HG02973 (cell line): ENCODE measurements around the gene COL21A1.
"Not testable (repeated sequence)": the region's sequence is repeated elsewhere in the genome, so short reads cannot be mapped to it uniquely, and the experiment has no call there.

Experiments
- ATAC-seq: cut with Tn5 transposase; IDR thresholded peaks from one replicate; pipeline ENCODE4 v1.9.1; 2021; ENCODE audit warnings: moderate library complexity; ENCODE audit not compliant: unreplicated experiment

COL21A1 gene

DNA sequence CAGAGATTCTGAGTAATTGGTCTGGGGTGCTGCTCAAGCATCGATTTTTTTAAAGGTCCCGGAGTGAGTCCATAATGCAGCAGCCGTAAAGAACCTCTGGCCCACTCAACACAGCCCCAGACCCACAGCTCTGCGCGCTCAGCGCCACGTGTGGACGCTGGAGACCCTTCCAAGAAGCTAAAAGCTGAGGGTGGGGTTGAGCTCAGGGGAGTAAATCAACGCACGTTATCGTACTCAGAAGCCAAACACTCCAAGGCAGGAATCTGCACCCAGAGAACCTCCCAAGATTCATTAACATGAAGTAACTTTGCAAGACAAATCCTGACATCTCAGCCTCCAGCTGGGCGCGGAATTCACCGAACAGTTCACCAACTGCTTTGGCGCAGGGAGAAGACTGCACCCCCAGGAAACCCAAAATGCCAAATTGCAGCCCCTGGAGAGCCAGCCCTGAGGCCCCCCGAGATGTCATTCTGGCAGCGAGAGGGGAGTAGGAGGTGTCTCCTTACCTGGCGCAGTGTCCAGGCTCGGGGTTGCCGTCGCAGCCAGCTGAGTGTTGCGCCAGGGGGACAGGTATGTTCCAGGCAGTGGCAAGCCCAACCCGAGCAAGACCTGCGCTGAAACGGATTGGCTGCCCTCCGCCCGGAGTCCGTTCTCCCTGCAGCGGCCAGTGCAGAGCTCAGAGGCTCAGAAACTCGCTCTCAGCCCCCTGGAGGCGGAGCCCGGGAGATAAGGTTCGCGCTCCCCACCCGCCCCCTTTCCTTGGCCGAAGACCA is at the start of gene COL21A1:
TSS of gene COL21A1 (minus strand) at position 700 of the 773 bp plus-strand sequence. CDS start 64,962 bp downstream, outside the sequence.
- ATAC-seq, result no peak

DNA sequence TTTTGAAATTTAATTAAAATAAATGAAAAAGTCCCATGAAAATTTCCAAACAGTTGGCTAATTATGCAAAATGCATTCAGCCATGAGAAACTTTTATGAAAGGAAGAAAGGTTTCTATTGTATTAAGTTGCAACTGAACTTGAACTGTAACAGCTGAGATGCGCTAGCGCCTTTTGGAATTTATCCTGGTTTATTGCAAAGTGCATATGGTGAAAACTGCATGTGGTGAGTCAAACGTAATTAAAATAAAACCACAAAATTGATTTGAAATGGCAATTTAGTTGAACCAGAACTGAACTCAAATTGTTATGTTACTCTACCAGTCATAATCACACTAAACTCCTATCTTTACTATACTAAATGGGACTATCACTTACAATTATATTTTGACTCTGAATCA is 46.4 kb upstream of the COL21A1 start:
- ATAC-seq, result no peak

DNA sequence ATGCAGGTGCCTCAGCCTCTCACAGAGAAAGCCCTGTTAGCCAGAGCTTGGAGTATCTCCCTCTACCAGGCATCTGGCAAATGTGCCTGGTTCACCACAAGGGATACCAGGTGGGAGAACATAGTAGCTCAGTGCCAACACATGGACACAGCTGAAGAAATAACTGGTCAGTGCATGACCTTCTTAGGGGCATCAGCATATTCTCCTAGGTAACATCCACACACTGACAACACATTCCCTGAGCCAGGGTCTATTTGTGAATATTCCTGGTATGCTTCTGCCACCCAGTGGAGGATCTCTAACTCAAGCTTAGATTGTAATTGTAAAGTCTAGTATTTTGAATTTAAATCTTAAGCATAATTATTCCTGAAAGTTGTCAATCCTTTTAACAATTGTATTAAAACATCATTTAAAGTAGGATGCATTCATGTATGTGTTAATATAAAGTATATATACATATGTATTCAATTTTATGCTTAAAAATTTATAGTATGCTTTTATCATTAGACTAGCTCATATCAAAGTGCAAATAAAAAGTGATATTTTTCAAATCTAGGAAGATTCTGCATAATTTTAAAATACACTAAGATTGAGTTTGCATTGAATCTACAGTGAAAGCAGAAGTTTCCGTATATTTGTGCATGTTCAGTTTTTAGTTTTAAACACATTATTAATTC is 45.3 kb upstream of the COL21A1 start:
- ATAC-seq, result no peak

DNA sequence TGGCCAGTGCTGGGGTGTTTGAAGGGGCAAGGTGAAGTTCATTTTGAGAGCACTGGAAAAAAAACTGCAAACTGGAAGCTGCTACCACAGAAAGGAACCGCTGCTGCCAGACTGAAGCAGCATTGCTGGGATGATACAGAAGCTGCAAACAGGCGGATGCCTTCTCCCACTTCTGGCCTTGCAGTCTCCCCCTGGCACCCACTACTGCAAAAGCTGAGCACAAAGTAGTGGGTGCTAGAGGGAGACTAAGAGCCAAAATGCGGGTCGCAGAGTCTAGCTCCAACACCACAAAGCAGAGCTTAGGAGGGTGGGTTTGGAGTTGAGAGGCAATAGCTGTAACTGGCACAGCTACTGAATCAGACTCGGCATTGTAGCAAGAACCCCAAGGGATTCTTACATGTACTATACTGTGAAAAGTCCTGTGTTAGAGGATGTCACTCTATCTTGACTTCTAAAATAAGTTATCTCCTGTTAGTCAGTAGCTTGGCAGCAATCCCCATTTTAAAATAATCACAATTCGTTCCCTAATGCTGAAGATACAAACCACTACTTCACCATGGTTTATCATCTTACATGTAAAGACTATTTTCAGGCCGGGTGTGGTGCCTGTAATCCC is 44.0 kb upstream of the COL21A1 start:
- no peak for ATAC-seq

DNA sequence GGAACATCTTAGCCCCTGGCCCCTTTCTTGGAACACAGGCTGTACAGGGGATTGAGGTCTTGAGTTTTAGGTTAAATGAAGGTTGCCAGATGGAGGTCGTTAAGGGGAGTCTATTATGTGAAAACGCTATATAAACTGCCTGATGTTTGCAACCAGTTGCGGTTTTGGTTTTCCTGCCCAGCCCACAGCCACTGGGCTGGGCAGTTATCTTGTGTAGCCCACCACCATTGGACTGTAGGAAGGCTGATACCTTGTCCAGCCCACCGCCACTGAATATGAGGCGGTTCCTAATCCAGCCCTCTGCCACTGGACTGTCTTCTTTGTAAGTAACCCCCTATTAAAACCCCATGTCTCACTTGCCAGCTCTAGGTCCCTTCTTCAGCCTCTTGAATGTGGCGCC is 42.3 kb upstream of the COL21A1 start:
- ATAC-seq, result no peak

DNA sequence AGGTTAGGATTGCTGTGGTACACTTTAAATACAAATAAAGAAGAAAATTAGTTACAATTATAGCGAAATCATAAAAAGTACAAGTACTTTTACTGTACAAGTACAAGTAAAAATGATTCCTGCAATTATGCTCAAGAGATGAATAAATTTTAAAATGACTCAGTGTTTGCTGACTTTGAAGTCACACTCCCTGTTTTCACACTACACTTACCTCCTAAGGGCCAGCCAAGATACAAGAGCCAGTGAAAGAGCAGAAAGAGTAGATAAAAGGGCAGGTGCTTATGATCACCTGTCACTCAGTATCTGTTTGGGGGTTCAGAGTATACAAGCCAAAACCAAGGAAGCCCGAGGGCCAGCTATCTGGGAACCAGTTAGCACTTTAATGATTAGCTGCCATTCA is 41.0 kb upstream of the COL21A1 start:
- no peak for ATAC-seq

DNA sequence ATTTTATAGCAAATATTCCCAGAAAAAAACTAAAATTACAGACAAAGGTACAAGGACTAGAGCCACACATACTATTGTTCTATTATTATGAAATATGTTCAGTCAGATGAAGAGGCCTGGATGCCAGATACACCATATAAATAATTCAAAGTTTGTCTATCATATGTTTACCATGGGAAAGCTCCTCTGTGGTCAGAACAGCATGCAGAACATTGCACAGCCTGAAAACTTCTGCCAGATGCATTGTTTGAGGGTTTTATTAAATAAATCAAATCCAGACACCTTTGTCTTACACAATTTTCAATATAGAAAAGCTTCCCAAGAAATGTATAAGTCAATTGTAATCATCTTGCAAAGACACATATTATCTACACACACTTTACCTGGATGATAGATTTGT is 35.0 kb upstream of the COL21A1 start:
- ATAC-seq, result no peak

DNA sequence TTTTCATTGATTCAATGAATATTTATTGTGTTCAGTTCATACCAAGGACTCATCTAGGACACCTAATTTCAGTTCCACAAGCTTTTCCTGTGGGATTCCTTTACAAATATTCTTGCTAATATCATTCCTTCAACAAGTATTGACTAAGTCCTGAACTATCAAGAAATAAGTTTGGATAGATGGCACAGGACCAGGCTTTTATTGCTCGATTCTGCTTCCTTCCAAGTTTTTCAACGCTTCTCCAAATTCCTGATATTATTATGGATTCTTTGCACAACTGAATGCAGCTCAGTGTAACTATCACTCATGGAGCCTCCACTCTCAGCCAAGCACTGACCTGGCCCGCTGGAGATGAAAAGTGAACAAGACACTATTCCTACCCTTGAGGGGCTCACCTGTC is 32.7 kb upstream of the COL21A1 start:
- ATAC-seq, result no peak

DNA sequence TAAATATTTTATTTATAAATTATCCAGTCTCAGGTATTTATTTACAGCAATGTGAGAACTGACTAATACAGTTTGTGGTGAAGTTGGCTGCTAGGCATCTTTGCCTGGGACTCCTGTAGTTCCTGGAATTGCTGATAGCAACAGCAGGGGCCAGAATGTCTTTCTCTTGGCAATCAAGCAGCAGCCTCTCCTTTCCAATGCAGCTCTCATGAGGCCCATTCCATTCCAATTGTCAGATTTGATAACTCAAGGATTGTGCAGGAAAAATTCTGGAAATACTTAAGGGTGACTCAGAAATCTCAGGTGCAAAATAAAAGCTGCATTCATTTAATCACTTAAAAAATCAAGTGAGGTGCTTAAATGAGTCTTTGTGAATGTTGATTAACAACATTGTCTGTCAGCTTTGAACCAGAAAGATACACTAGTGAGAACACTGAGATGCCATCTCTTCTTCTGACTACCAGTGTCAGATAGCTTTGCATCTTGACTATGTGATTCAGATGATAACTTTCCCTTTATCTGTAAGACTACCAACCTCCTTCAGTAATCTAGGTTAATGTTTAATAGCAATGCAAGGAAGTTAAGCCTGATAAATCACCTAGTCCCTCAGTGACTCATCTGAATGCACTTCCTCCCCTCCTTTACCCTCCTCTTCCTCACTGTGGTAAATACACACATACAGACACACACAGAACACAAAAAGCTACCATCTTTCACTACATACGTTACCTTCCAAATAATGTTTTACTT is 32.1 kb upstream of the COL21A1 start:
- ATAC-seq, result no peak

DNA sequence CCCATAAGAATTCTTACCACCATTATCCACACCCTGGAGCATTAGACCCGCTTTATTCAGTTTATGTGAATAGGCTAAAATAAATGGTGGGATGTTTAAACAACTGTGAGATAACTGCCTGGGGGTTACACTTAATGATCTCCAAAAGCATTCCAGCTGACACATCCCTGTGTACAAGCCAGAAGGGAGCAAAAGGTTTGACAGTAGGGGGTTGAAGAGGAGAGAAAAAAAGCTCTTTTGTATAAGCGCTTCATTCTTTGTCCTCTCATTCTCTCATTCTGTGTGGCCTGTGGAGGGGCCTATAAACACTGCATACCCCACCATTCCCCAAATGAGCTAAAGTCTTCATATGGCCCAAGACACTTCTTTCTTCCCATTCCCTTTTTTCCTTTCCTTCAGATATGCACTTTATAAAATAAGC is 30.8 kb upstream of the COL21A1 start:
- ATAC-seq, result no peak

DNA sequence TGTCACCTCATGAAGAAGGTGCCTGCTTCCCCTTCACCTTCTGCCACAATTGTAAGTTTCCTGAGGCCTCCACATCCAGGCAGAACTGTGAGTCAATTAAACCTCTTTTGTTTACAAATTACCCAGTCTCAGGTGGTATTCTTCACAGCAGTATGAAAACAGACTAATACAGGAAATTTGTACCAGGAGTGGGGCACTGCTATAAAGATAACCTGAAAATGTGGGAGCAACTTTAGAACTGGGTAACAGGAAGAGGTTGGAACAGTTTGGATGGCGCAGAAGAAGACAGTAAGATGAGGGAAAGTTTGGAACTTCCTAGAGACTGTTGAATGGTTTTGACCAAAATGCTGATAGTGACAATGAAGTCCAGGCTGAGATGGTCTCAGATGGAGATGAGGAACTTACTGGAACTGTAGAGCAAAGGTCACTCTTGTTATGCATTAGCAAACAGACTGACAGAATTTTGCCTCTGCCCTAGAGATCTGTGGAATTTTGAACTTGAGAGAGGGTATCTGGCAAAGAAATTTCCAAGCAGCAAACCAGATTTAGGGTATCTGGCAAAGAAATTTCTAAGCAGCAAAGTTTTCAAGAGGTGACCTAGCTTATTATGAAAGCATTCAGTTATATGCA is 23.5 kb upstream of the COL21A1 start:
- no peak for ATAC-seq

DNA sequence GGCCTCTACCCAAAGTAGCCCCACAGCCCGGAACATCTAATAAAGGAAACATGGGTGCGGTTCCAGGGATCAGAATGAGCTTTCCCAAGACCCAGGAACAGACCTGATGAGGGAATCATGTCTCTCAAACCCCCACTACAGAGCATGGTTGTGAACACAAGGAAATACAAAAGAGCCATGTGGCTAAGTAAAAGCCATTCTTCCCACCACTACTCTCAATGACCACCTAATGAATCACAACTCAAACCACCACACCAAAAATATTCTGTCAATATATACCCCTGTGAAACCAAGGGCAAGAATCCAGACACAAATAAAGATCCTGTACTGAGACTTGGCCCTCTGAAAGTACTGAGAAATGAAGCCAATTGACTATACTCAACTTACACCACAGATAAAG is 20.9 kb upstream of the COL21A1 start:
- no peak for ATAC-seq

DNA sequence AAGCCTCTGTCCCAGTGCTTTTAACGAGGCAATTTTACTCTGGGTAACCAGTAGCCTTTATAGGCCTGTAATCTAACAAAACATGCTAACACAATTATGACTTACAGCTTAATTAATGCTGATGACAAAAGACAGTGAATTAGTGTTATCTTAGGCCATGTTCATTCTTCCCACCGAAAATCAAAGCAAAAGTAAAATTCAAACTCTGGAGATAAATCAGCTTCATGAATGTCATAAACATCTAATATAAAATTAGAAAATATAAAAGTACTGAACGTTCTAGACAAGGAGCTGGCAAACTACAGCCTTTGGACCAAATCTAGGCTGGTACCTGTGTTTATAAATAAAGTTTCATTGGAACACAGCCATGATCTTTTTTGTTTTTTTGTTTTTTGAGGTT is 18.6 kb upstream of the COL21A1 start:
- no peak for ATAC-seq

DNA sequence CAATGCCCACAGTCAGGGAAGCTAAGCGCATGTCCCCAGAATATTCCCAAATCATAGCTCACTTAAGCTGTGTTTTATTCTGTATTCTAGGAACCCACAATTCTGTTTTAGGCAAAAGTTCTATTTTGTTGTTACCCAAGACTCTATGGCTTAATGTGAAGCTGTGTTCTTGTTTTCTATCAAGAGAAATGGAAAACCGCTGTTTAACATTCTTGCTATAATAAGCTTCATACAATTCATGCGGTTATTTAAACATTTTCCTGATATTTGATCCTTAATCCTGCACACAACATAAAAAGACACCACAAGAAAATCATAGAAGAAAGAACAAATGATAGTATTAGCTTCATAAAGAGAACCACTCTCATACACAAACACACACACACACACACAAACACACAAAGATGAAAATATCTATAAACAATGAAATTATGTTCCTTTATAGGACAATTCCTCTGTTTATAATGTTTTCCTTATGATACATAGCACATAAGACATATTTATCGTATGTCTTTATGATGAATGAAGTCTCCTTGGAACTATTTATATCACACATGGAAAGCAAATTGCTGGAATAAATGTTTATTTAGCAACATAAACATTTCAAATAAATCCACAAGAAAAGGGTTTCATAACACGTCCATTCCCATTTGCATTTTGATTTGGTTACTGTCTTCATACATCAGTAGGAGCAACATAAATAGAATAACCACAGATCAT is 16.4 kb upstream of the COL21A1 start:
- ATAC-seq, result no peak

DNA sequence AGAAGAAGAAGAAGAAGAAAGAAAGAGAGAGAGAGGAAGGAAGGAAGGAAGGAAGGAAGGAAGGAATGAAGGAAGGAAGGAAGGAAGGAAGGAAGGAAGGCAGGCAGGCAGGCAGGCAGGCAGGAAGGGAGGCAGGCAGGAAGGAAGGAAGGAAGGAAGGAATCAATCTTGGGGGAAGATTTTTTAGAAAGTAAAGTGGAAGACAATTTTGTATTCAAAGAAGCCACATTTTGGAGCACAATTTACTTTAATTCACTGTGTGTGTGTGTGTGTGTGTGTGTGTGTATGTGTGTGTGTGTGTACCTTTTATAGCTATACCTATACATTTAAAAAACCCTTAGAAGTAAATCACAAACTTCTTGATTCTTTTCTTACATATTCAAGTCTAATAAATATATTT is 13.2 kb upstream of the COL21A1 start:
- ATAC-seq, result not testable (repeated sequence)

DNA sequence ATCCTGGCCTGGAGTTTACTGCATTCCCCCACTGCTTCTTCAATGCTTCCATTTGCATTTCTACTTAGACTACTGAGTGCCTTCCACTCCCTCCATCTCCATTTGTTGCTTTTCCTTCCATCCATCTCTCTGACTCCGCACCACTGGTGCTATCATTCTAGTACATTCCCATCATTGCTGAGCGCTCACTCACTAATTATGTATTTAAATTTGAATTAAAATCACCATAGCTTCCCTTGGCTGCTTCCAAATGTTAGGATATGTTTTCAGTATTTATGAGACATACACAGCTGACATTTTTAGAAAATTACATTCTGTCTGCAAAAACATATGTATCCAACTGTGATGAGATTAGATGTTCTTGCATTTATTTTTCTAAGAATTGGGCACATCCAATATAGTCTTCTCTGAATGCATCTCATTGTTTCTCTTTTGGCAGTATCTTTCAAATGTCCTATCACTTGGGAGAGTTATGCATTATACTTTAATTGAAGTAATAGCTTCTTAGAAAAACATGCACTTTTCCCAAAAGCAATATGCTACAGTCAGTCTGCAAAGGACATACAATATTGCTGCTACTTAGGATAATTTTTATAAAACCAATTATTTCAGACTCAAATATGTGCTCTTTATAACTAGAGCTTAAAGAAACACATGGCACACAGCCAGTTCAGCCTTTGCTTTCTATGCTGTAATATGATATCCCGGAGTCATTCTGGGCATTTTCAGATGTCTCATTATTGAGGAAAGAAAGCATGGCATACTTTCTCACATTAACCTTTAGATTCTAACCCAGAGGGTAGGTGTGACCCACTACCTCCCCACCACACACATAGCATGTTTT is 12.1 kb upstream of the COL21A1 start:
- ATAC-seq, result no peak

DNA sequence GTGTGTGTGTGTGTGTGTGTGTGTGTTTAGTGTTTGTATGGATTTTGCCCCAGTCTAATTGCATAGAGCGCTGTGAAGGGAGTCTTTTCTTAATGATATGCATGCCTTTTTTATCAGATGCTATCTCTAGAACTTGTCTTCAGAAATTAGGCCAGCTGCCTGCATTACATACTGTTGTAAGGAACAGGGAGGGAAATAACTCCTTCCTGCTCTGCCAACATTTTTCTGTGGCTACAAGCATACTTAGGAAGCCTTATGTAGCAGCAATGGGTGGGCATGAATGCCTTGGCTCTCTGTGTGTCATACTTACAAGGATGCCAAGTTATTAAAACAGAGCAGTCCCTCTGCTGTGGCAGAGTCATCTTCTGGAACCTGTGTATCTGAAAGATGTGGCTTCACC is 8.0 kb upstream of the COL21A1 start:
- ATAC-seq, result no peak

DNA sequence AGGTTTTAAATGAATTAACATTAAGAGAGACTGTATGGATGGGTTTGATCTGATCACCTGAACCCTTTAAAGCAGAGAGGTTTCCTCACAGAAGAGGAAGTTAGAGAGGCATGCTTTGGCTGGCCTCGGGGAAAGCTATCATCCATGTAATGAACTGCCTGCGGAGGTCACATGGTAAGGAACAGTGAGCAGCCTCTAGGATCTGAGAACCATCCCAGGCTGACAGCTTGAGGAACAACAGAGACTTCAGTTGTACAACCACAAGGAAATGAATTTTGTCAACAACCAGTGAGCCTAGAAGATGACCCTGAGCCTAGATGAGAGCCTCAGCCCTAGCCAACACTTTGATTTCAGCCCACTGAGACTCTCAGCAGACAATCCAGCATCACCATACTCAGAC is 2.9 kb upstream of the COL21A1 start:
- ATAC-seq, result no peak

DNA sequence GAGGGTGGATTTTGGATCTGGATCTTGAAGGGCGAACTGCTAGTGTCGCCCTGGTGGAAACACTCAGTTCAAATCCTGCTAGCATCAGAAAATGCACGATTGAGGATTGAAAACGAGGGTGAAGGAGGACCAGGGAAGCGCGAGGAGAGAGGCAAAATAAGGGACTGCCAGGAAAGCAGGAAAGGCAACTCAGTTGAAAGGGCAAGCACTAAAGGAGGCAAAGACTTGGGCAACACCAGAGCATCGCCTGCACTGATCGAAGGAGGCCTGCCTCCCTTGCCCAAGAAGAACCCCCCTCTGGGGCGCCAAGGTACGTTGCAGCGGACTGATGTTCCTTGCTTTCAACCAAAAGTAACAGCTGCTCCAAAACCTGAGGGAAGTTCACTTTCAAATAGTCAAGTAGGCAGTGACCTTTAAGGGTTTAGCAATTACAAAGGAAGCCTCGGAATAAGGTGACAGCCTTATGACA is 308 bp upstream of the COL21A1 start:
- no peak for ATAC-seq
